Natural killer cell treated with Interleukin-12 subunit alpha and Interleukin-12 subunit beta and Interleukin-15 and Interleukin-18, amount 100 ng/mL, for 72 hours (primary cell): ENCODE measurements around the gene CD1B. TPM values are rescaled to one million over a fixed set of nuclear protein-coding genes. Genes with fewer than 3 reads are reported as not detected.
"Not testable (repeated sequence)": the region's sequence is repeated elsewhere in the genome, so short reads cannot be mapped to it uniquely, and the experiment has no call there.

ENCODE experiments used
- ATAC-seq, 2 donors: fragments of 150-1000 bp; cut with Tn5 transposase in 1 of 2; sonication (Bioruptor Pico), chemical (Tn5 transposase) in 1 of 2; 2 replicates each; pipeline ENCODE4 v1.10.0; 2021
- DNase-seq: peaks from one replicate; pipeline ENCODE4 v3.0.0; 2022; ENCODE audit warnings: low spot score
- H3K27ac Mint-ChIP-seq, 2 donors: 1 replicate in 1 of 2; 2 replicates in 1 of 2; pipeline ENCODE4 v1.8.0; 2022; ENCODE audit warnings: mixed read lengths in 2 of 2, mild to moderate bottlenecking in 1 of 2, moderate library complexity in 1 of 2
- H3K27me3 Mint-ChIP-seq, 2 donors: 1 replicate in 1 of 2; 2 replicates in 1 of 2; pipeline ENCODE4 v1.8.0; 2022; ENCODE audit warnings: mixed read lengths in 2 of 2
- H3K36me3 Mint-ChIP-seq: one replicate; pipeline ENCODE4 v1.8.0; 2022; ENCODE audit warnings: mixed read lengths
- H3K4me1 Mint-ChIP-seq, 2 donors: 1 replicate in 1 of 2; 2 replicates in 1 of 2; pipeline ENCODE4 v1.8.0; 2022; ENCODE audit warnings: low read depth in 2 of 2, mixed read lengths in 2 of 2, mild to moderate bottlenecking in 1 of 2
- H3K4me3 Mint-ChIP-seq: one replicate; pipeline ENCODE4 v1.8.0; 2022; ENCODE audit warnings: mixed read lengths
- H3K9me3 Mint-ChIP-seq: 2 replicates; pipeline ENCODE4 v1.8.0; 2022; ENCODE audit warnings: mixed read lengths
- total RNA-seq, 2 donors: library from RNA; stranded (reverse); gene quantifications; one replicate each; pipeline ENCODE4 v1.2.3, GENCODE V29; 2022

The CD1B gene
- not detected for total RNA-seq

DNA sequence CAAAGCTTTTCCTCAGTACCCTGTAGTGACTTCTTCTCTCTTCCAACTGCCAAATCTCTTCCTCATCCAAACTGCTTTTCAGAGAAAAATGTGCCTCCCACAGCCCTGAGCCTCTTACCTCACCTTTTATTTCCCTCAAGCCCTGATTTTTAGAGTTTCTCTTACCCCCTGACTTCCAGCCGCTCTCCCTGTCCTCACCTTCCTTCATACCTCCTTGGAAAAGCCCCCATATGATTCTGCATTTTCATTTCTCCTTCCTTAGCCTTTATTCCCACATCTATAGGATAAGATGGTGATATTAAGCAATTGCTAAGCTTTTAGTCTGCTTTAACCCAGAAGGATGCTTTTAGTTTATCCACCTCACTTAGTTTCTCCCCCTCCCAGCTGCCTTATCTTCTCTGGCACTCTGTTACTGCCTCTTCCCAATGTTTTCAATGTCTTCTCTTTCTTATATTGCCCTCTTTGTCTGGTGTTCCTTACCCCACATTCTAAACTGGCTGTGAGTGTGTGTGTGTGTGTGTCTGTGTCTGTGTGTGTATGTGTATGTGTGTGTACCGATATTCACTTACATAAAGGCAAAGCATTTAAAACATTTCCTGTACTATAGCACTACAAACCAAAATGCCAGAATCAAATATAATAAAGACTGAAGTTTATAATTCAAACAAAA, at the start of gene CD1B:
Gene CD1B (minus strand): TSS at position 51 of the 670 bp plus-strand sequence. CDS start 108 bp downstream, outside the sequence.
- no peaks in the 10 kb centered on the region for H3K9me3 Mint-ChIP-seq
- H3K27me3 Mint-ChIP-seq, result peaks cover 0 to 4% of the 10 kb centered on the region in 2 donors
- H3K27ac Mint-ChIP-seq, result no peak within 1 kb of the TSS
- no peak for DNase-seq
- ATAC-seq, result no peak
- peaks cover 11 to 20% of the 10 kb centered on the region in 2 donors for H3K4me1 Mint-ChIP-seq
- H3K4me3 Mint-ChIP-seq, result no peak within 1 kb of the TSS
- H3K36me3 Mint-ChIP-seq, result no peaks in the 10 kb centered on the region

DNA sequence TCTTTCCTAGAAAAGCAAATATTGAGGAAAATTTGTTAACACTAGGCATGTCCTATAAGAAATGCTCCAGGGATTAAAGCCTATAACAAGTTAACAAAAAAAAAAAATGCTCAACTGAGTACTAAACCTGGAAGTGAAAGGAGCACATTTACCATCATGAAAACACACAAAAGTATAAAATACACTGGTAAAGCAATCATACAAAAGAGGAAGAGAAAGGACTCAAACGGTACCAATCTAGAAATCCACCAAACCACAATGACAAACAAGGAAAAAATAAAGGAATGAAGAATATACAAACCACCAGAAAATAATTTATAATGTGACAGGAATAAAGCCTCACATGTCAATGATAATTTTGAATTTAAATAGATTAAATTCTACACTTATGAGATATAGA, 43.5 kb upstream of the CD1B start:
- peaks cover 7% of the 10 kb centered on the region for H3K9me3 Mint-ChIP-seq
- H3K4me1 Mint-ChIP-seq, result no peaks in the 10 kb centered on the region
- no peak overlapping the region for H3K4me3 Mint-ChIP-seq
- H3K36me3 Mint-ChIP-seq, result peaks cover 21% of the 10 kb centered on the region
- H3K27ac Mint-ChIP-seq, result no peak overlapping the region
- no peak for ATAC-seq
- DNase-seq, result no peak
- peaks cover 41 to 53% of the 10 kb centered on the region in 2 donors for H3K27me3 Mint-ChIP-seq

DNA sequence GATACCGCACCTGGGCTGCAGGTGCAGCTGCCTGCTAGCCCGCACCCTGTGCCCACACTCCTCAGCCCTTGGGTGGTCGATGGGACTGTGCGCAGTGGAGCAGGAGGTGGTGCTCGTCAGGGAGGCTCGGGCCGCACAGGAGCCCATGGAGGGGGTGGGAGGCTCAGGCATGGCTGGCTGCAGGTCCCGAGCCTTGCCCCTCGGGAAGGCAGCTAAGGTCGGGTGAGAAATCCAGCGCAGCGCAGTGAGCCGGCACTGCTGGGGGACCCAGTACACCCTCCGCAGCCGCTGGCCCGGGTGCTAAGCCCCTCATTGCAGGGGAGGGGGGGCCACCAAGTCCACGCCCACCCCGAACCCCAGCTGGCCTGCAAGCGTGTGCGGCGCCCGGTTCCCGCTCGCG, 42.8 kb upstream of the CD1B start:
- H3K9me3 Mint-ChIP-seq, H3K4me1 Mint-ChIP-seq, H3K27ac Mint-ChIP-seq, DNase-seq, H3K4me3 Mint-ChIP-seq, ATAC-seq: not testable (repeated sequence)
- peaks cover 47 to 54% of the 10 kb centered on the region in 2 donors for H3K27me3 Mint-ChIP-seq
- peaks cover 21% of the 10 kb centered on the region for H3K36me3 Mint-ChIP-seq

DNA sequence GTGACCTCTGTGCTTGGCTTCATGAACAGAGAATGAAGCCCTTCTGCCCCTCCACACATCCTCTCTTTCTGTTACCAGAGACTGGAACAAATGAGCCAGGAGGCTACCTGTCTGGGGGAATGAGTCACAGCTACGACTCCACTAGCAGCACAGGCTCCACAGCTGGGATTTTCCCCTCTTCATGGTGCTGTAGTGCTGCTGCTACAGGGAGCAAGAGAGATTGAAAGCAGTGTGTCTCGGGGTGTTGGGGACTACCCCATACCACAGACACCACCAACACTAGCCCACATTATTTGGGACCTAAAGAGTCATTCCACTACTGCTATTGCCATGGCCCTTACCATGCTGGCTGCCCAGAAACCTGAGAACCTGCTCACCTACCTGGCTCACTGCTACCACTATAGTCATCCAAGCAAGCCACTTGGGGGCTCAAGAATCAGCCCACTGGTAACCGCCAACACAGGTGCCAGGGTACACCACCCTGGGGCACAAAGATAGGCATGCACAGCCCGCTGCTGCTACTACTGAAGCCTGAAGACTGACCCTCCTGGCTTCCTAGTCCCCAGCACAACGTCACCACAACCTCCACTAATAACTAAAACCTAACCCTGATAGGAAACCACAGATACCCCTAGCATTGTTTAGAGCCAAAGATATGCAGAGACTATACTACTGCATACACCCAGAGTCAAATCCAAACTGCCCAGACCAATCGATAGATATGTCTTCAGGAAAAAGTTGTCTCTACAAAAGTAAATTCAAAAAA, 40.0 kb upstream of the CD1B start:
- Mint-ChIP-seq H3K4me3 (no peak overlapping the region), H3K4me1 (peaks cover 9 to 10% of the 10 kb centered on the region in 2 donors), H3K36me3 (peaks cover 21% of the 10 kb centered on the region), H3K27me3 (peaks cover 44 to 47% of the 10 kb centered on the region in 2 donors), H3K9me3 (peaks cover 7% of the 10 kb centered on the region), H3K27ac (no peak overlapping the region)
- DNase-seq (no peak), ATAC-seq (peak; percentile 67 to 70)

DNA sequence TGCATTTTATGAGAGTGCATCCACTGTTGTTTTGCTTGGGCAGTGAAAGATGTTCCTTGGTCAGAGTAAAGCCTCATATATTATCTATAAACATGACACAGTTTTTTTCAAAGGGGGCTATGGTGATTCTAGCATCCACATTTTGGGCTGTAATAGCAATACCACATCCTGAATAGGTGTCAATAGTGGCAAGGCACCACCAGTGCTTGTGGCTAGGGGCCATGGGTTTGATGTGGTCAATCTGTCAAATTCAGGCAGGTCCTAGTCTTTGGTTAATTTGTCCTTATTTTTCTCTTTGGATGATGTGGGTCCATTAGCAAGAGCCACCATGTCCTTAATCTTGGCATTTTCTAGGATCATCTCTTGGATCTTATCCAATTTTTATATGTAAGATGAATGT, 35.5 kb upstream of the CD1B start:
- no peak overlapping the region for H3K27ac Mint-ChIP-seq
- DNase-seq (no peak), ATAC-seq (no peak)
- H3K36me3 Mint-ChIP-seq, result peaks cover 4% of the 10 kb centered on the region
- peaks cover 42 to 46% of the 10 kb centered on the region in 2 donors for H3K27me3 Mint-ChIP-seq
- no peak overlapping the region for H3K4me3 Mint-ChIP-seq
- peaks cover 3% of the 10 kb centered on the region for H3K9me3 Mint-ChIP-seq
- H3K4me1 Mint-ChIP-seq, result peaks cover 12 to 18% of the 10 kb centered on the region in 2 donors

DNA sequence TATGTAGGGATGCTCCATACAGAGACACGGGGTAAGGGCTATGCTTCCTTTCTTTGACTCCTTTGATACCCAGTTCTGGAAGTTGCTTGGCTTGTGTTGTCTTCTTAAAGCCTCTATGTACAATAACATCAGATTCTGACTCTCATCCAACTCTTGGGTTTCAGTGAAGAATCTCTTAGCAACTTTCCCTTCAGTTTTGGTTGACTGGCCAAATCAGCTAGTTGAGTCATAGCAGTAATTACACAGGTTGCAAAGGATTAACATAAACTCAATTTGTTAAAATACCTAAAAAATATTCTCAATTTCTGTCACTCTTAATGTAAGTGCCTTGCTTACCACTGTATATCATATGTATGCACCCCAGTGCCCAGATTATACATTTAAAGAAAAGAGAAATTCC, 31.6 kb upstream of the CD1B start:
- Mint-ChIP-seq H3K9me3 (no peaks in the 10 kb centered on the region), H3K27me3 (peaks cover 42% of the 10 kb centered on the region in 2 donors), H3K4me3 (no peak overlapping the region), H3K36me3 (no peaks in the 10 kb centered on the region), H3K4me1 (peaks cover 12 to 18% of the 10 kb centered on the region in 2 donors), H3K27ac (no peak overlapping the region)
- ATAC-seq (no peak), DNase-seq (no peak)

DNA sequence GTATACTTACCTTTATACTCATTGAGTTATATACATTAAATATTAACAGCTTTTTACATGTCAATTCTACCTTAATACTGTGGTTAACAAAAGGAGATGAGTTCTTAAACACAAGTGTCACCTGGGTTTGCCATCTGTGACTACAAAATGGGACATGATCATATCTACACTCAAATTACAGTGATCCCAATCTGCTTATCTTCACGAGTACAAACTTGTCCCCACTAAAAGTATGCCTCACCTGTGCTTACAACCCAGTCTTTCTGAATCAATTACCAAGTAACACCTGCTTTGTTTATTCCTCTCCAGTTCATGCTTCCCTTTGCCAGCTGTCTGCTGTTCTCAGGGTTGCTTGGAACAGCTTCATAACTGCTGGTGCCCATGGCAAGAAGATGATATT, 31.2 kb upstream of the CD1B start:
- ATAC-seq, result no peak
- Mint-ChIP-seq H3K27ac (no peak overlapping the region), H3K36me3 (no peaks in the 10 kb centered on the region), H3K9me3 (no peaks in the 10 kb centered on the region), H3K4me3 (no peak overlapping the region), H3K4me1 (peaks cover 12 to 14% of the 10 kb centered on the region in 2 donors), H3K27me3 (peaks cover 40 to 41% of the 10 kb centered on the region in 2 donors)
- DNase-seq, result no peak

DNA sequence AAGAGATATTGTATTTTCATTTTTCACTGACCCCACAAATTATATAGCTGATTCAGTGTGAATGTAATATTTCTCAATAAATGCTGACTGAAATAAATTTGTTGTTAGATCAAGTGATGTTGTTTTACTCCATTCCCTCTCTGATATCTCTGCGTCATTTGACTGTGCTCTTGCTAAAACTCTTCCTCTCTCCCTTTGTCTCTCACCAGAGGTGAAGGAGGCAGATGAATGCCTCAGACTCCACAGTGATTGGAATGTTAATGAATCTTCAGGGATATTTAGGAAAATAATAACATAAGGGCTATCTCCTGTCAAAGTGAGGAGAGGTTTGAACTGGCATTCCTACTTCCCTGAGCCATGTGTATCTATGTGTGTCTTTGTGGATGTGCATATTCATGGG, 26.1 kb upstream of the CD1B start:
- no peak overlapping the region for H3K27ac Mint-ChIP-seq
- peaks cover 51 to 65% of the 10 kb centered on the region in 2 donors for H3K27me3 Mint-ChIP-seq
- H3K4me3 Mint-ChIP-seq, result no peak overlapping the region
- H3K36me3 Mint-ChIP-seq, result no peaks in the 10 kb centered on the region
- H3K4me1 Mint-ChIP-seq, result no peaks in the 10 kb centered on the region
- ATAC-seq, result no peak
- DNase-seq, result no peak
- H3K9me3 Mint-ChIP-seq, result no peaks in the 10 kb centered on the region

DNA sequence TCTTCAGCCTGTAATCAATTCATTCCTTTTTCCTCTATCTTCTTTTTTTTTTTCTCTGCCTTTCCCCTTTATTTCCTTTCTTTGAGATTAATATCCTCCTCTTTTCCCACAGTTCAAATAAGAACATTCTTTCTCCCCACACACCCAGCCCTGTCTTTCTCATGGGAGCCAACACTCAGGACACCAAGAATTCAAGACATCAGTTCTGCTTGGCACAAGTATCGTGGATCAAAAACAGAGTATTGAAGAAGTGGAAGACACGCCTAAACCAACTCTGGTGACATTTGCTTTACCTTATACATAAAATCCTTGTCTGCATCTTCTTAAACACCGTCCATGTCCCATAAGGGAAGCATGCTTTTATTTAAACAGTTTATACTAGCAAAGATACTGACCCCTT, 25.3 kb upstream of the CD1B start:
- DNase-seq (no peak), ATAC-seq (no peak)
- H3K9me3 Mint-ChIP-seq, result no peaks in the 10 kb centered on the region
- H3K27ac Mint-ChIP-seq, result no peak overlapping the region
- peaks cover 47 to 58% of the 10 kb centered on the region in 2 donors for H3K27me3 Mint-ChIP-seq
- H3K4me1 Mint-ChIP-seq, result no peaks in the 10 kb centered on the region
- no peaks in the 10 kb centered on the region for H3K36me3 Mint-ChIP-seq
- no peak overlapping the region for H3K4me3 Mint-ChIP-seq

DNA sequence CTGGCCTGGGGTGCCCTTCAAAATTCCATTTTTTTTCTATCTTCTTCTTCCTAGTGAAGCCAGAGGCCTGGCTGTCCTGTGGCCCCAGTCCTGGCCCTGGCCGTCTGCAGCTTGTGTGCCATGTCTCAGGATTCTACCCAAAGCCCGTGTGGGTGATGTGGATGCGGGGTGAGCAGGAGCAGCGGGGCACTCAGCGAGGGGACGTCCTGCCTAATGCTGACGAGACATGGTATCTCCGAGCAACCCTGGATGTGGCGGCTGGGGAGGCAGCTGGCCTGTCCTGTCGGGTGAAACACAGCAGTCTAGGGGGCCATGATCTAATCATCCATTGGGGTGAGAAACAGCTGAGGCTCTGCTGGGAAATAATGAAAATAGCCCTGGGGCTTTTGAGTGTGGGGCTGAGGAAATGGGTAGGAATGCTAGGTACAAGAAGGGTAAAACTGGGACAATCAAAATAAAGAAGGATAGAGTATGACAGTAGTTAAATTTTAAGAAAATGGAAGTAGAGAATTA, 24.5 kb upstream of the CD1B start:
- H3K27ac Mint-ChIP-seq, result no peak overlapping the region
- H3K9me3 Mint-ChIP-seq, result no peaks in the 10 kb centered on the region
- ATAC-seq (no peak), DNase-seq (no peak)
- no peaks in the 10 kb centered on the region for H3K4me1 Mint-ChIP-seq
- H3K27me3 Mint-ChIP-seq, result peaks cover 47 to 58% of the 10 kb centered on the region in 2 donors
- H3K4me3 Mint-ChIP-seq, result no peak overlapping the region
- H3K36me3 Mint-ChIP-seq, result no peaks in the 10 kb centered on the region

DNA sequence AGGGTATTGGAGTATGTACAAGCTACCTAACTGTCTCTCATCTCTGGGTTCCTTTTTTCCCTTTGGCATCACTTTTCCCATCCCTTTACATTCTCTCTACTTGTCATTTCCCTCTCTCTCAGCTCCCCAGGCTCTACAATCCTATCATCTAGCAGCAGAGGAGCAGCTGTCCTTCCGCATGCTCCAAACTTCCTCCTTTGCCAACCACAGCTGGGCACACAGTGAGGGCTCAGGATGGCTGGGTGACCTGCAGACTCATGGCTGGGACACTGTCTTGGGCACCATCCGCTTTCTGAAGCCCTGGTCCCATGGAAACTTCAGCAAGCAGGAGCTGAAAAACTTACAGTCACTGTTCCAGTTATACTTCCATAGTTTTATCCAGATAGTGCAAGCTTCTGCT, 22.9 kb upstream of the CD1B start:
- no peaks in the 10 kb centered on the region for H3K36me3 Mint-ChIP-seq
- no peak for DNase-seq
- no peak overlapping the region for H3K27ac Mint-ChIP-seq
- H3K4me1 Mint-ChIP-seq, result no peaks in the 10 kb centered on the region
- no peaks in the 10 kb centered on the region for H3K9me3 Mint-ChIP-seq
- no peak for ATAC-seq
- no peak overlapping the region for H3K4me3 Mint-ChIP-seq
- peaks cover 41 to 46% of the 10 kb centered on the region in 2 donors for H3K27me3 Mint-ChIP-seq

DNA sequence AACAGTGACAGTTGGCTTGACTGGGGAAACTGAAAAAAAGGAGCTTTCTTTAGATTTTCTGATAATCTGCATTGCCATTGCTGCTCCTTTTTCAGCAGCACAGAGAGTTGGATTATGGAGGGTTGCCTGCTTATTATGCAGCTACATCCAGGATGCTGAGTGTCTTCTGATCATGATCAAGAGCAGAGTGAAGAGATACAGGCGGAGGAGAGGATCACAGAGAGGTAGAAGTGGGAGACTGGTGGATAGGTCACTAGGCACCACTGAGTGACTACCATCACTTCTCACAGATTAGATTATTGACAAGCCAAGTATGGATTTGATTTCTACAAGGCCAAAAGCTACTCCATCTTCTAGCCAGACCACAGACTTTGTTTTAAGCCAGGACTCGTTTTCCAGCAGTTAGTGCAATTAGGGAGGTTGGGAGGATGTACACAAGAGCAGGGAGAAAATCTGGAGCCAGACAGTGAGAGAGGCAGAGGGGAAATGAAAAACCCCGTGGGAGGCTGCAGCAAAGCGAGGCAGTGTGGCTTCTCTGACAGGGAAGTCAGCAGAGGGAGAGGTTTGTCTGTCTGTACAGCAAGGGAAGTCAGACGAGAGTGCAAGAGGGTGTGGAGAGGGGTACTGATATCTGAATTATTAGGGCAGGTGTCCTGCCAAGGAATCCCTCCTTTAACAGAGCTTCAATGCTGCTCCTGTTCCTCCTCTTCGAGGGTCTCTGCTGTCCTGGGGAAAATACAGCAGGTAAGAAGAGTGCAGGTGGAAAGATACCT, 22.2 kb upstream of the CD1B start, which contains the start of gene CD1E:
Gene CD1E (plus strand): TSS at position 592 of the 773 bp plus-strand sequence. CDS start 95 bp downstream, at position 687.
- ATAC-seq, result peak in 1 of 2 donors; percentile 40
- DNase-seq, result no peak
- H3K4me3 Mint-ChIP-seq, result no peak within 1 kb of the TSS
- peaks cover 36 to 45% of the 10 kb centered on the region in 2 donors for H3K27me3 Mint-ChIP-seq
- no peaks in the 10 kb centered on the region for H3K36me3 Mint-ChIP-seq
- no peaks in the 10 kb centered on the region for H3K4me1 Mint-ChIP-seq
- no peaks in the 10 kb centered on the region for H3K9me3 Mint-ChIP-seq
- H3K27ac Mint-ChIP-seq, result no peak within 1 kb of the TSS

DNA sequence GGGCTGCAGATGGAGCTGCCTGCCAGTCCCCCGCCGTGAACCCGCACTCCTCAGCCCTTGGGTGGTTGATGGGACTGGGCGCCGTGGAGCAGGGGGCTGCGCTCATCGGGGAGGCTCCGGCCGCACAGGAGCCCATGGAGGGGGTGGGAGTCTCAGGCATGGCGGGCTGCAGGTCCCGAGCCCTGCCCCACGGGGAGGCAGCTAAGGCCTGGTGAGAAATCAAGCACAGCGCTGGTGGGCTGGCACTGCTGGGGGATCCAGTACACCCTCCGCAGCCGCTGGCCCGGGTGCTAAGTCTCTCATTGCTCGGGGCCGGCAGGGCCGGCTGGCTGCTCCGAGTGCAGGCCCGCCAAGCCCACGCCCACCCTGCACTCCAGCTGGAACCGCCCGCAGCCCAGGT, 17.6 kb upstream of the CD1B start:
- not testable (repeated sequence) for H3K36me3 Mint-ChIP-seq, H3K4me1 Mint-ChIP-seq, H3K4me3 Mint-ChIP-seq, H3K27ac Mint-ChIP-seq, H3K9me3 Mint-ChIP-seq, DNase-seq, ATAC-seq
- peaks cover 19 to 26% of the 10 kb centered on the region in 2 donors for H3K27me3 Mint-ChIP-seq
